G401.6 (cell line): ENCODE results near the gene HIBCH.
"Not testable (repeated sequence)": the region's sequence is repeated elsewhere in the genome, so short reads cannot be mapped to it uniquely, and the experiment has no call there.

ENCODE experiments used
- FAIRE-seq: peaks from 2 replicates; lab custom pipeline; 2012; peaks lifted over from hg19 to GRCh38; lab: Jason Lieb, UNC

HIBCH gene

GRCh38 chr2:190223989-190224388, 95.6 kb downstream of the HIBCH start:
- not testable (repeated sequence) for FAIRE-seq

GRCh38 chr2:190222745-190223144, 96.9 kb downstream of the HIBCH start:
- FAIRE-seq, result not testable (repeated sequence)

GRCh38 chr2:190221429-190221828, 98.2 kb downstream of the HIBCH start:
- FAIRE-seq, result no peak

- FAIRE-seq, result no peak
These were observed 100.4 kb downstream of the HIBCH start for GRCh38 chr2:190219186-190219585.

- FAIRE-seq, result no peak
These were observed 102.0 kb downstream of the HIBCH start for GRCh38 chr2:190217616-190218015.

- no peak for FAIRE-seq
These were observed 102.8 kb downstream of the HIBCH start for GRCh38 chr2:190216829-190217228.

GRCh38 chr2:190215620-190216019, 104.0 kb downstream of the HIBCH start:
- FAIRE-seq, result no peak

GRCh38 chr2:190214426-190215194, 105.0 kb downstream of the HIBCH start:
- FAIRE-seq, result no peak

- no peak for FAIRE-seq
These were observed 105.9 kb downstream of the HIBCH start for GRCh38 chr2:190213441-190214335.

GRCh38 chr2:190210471-190210870, 109.2 kb downstream of the HIBCH start:
- FAIRE-seq, result no peak

- FAIRE-seq, result no peak
These were observed 110.1 kb downstream of the HIBCH start for GRCh38 chr2:190209559-190209958.

- no peak for FAIRE-seq
These were observed 111.7 kb downstream of the HIBCH start for GRCh38 chr2:190207930-190208329.

- FAIRE-seq, result no peak
These were observed 114.0 kb downstream of the HIBCH start for GRCh38 chr2:190205657-190206056.

GRCh38 chr2:190202604-190203003, 117.0 kb downstream of the HIBCH start:
- FAIRE-seq, result no peak

GRCh38 chr2:190202018-190202417, 117.6 kb downstream of the HIBCH start:
- FAIRE-seq, result no peak

GRCh38 chr2:190200603-190201002, 119.0 kb downstream of the HIBCH start:
- no peak for FAIRE-seq

GRCh38 chr2:190199530-190199929, 120.1 kb downstream of the HIBCH start:
- FAIRE-seq, result no peak

- FAIRE-seq, result no peak
These were observed 120.5 kb downstream of the HIBCH start for GRCh38 chr2:190199109-190199508.

- FAIRE-seq, result no peak
These were observed 122.4 kb downstream of the HIBCH start for GRCh38 chr2:190197143-190197720.

- FAIRE-seq, result no peak
These were observed 129.0 kb downstream of the HIBCH start for GRCh38 chr2:190190507-190191162.

GRCh38 chr2:190188289-190188688, 131.3 kb downstream of the HIBCH start:
- FAIRE-seq, result peak; percentile 40

GRCh38 chr2:190186238-190186637, 133.4 kb downstream of the HIBCH start:
- FAIRE-seq, result no peak
